ENCODE data around the gene AMPD3. TPM values are rescaled to one million over a fixed set of nuclear protein-coding genes. Genes with fewer than 3 reads are reported as not detected.

The AMPD3 gene
- total RNA-seq, 1 experiment from 2014 or later, result 12.5 TPM

DNA sequence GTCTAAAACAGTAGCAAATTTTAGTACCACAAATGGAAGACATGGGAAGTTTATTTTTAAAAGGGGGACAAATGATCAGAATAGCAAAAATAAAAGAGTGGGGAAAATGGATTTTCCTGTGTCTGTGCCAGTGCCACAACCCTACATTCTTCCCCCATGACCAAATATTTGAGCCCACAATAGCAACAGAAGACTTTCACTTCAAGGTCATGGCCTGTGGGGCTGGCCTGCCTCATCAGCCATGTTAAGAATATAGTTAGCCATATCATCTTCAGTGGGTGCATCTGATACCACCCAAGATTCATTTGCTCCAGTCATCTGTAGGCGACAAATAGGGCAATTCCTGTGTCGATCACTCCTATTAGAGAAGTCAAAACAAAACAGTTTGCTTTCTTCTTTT is 59.6 kb downstream of the AMPD3 start:
- no peaks in the 10 kb centered on the region for H3K27me3 ChIP-seq (ENCODE audit: control insufficient read depth, insufficient read depth, low read length)
- ChIA-PET CTCF (interaction anchor here (0.8 kb wide), 1 partner anchor 87 kb away, joined by 3 read pairs; no protein-coding TSS in a partner anchor), POLR2A (no interaction called here)
- H3K4me1 ChIP-seq (ENCODE audit: control insufficient read depth, insufficient read depth, low read length), result no peaks in the 10 kb centered on the region
- H3K9me3 ChIP-seq (ENCODE audit: control insufficient read depth, insufficient read depth, low read depth, low read length), result no peaks in the 10 kb centered on the region
- H3K4me3 ChIP-seq (ENCODE audit: low read depth in 2 of 2, low read length in 2 of 2), result no peak overlapping the region
- ATAC-seq (no peak), DNase-seq (ENCODE audit: low read depth, low spot score) (no peak)
- in situ Hi-C loops (cut with HindIII; ENCODE audit: low pct_unique_long_range_greater_than_20kb, low sequenced_read_pairs), result no loop called here
- intact Hi-C loops (cut with micrococcal nuclease; ENCODE audit: unreplicated experiment), result loop anchor here (2.0 kb wide), 1 partner anchor 220 kb away; no protein-coding TSS in a partner anchor
- no peak for TF ChIP-seq SIN3A (IDR thresholded peaks at IDR 0.05; ENCODE audit: borderline replicate concordance, insufficient read depth, low read depth, low read length)
- TF ChIP-seq, protein P1, sequence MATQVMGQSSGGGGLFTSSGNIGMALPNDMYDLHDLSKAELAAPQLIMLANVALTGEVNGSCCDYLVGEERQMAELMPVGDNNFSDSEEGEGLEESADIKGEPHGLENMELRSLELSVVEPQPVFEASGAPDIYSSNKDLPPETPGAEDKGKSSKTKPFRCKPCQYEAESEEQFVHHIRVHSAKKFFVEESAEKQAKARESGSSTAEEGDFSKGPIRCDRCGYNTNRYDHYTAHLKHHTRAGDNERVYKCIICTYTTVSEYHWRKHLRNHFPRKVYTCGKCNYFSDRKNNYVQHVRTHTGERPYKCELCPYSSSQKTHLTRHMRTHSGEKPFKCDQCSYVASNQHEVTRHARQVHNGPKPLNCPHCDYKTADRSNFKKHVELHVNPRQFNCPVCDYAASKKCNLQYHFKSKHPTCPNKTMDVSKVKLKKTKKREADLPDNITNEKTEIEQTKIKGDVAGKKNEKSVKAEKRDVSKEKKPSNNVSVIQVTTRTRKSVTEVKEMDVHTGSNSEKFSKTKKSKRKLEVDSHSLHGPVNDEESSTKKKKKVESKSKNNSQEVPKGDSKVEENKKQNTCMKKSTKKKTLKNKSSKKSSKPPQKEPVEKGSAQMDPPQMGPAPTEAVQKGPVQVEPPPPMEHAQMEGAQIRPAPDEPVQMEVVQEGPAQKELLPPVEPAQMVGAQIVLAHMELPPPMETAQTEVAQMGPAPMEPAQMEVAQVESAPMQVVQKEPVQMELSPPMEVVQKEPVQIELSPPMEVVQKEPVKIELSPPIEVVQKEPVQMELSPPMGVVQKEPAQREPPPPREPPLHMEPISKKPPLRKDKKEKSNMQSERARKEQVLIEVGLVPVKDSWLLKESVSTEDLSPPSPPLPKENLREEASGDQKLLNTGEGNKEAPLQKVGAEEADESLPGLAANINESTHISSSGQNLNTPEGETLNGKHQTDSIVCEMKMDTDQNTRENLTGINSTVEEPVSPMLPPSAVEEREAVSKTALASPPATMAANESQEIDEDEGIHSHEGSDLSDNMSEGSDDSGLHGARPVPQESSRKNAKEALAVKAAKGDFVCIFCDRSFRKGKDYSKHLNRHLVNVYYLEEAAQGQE (IDR thresholded peaks at IDR 0.05; ENCODE audit: insufficient read depth in 1 of 2, low read depth in 2 of 2, low read length in 1 of 2), result no peak
- no TSS peak for BruUV-seq (replicated peaks)
- no peaks in the 10 kb centered on the region for H3K36me3 ChIP-seq (ENCODE audit: control insufficient read depth, insufficient read depth, low read length)
- H3K27ac ChIP-seq (ENCODE audit: low read length), result no peak overlapping the region

DNA sequence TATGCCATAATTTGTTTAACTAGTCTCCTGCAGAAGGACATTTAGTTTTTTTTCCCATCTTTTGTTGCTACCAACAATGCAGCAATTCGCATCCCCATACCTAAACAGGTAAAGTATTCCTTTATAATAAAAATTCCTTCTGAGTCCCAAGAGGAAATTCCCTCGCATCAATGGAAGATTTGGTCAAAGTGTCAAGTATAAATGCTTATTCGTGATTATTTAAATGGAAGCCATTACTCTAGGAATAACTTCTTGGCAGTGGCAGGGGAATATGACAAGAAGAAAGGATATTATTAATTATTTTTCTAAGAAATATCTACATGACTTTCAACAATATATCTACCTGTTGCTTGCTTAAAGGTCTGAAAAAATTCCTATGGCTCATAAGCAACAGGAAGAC is 60.4 kb downstream of the AMPD3 start:
- DNase-seq (ENCODE audit: low read depth, low spot score) (no peak), ATAC-seq (no peak)
- no peaks in the 10 kb centered on the region for H3K27me3 ChIP-seq (ENCODE audit: control insufficient read depth, insufficient read depth, low read length)
- ChIA-PET POLR2A (interaction anchor here (0.6 kb wide), 1 partner anchor 9 kb away, joined by 4 read pairs; no protein-coding TSS in a partner anchor), CTCF (interaction anchor here (0.8 kb wide), 1 partner anchor 88 kb away, joined by 3 read pairs; no protein-coding TSS in a partner anchor)
- no peak overlapping the region for H3K4me3 ChIP-seq (ENCODE audit: low read depth in 2 of 2, low read length in 2 of 2)
- H3K4me1 ChIP-seq (ENCODE audit: control insufficient read depth, insufficient read depth, low read length), result no peaks in the 10 kb centered on the region
- no TSS peak for BruUV-seq (replicated peaks)
- no peaks in the 10 kb centered on the region for H3K36me3 ChIP-seq (ENCODE audit: control insufficient read depth, insufficient read depth, low read length)
- in situ Hi-C loops (cut with HindIII; ENCODE audit: low pct_unique_long_range_greater_than_20kb, low sequenced_read_pairs) (no loop called here), intact Hi-C loops (cut with micrococcal nuclease; ENCODE audit: unreplicated experiment) (loop anchor here (2.0 kb wide), 1 partner anchor 219 kb away; no protein-coding TSS in a partner anchor)
- TF ChIP-seq TCF7L2 (IDR thresholded peaks at IDR 0.05; ENCODE audit: low read depth, low read length) (no peak), SIN3A (IDR thresholded peaks at IDR 0.05; ENCODE audit: borderline replicate concordance, insufficient read depth, low read depth, low read length) (no peak), POLR2AphosphoS5 (IDR thresholded peaks at IDR 0.05; ENCODE audit: low read depth, low read length) (no peak)
- TF ChIP-seq, protein P2, sequence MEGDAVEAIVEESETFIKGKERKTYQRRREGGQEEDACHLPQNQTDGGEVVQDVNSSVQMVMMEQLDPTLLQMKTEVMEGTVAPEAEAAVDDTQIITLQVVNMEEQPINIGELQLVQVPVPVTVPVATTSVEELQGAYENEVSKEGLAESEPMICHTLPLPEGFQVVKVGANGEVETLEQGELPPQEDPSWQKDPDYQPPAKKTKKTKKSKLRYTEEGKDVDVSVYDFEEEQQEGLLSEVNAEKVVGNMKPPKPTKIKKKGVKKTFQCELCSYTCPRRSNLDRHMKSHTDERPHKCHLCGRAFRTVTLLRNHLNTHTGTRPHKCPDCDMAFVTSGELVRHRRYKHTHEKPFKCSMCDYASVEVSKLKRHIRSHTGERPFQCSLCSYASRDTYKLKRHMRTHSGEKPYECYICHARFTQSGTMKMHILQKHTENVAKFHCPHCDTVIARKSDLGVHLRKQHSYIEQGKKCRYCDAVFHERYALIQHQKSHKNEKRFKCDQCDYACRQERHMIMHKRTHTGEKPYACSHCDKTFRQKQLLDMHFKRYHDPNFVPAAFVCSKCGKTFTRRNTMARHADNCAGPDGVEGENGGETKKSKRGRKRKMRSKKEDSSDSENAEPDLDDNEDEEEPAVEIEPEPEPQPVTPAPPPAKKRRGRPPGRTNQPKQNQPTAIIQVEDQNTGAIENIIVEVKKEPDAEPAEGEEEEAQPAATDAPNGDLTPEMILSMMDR (IDR thresholded peaks at IDR 0.05), result no peak
- TF ChIP-seq, protein P1 (IDR thresholded peaks at IDR 0.05; ENCODE audit: insufficient read depth in 1 of 2, low read depth in 2 of 2, low read length in 1 of 2), result no peak
- H3K27ac ChIP-seq (ENCODE audit: low read length), result no peak overlapping the region
- no peaks in the 10 kb centered on the region for H3K9me3 ChIP-seq (ENCODE audit: control insufficient read depth, insufficient read depth, low read depth, low read length)

All from Panc1 (cell line).